RWPE2 (cell line): ENCODE results near the gene BLOC1S3.

ENCODE experiments used
- ATAC-seq: fragments of 200-7000 bp; cut with Tn5 transposase; 3 replicates; pipeline ENCODE4 v1.9.1; 2021; ENCODE audit warnings: low read depth
- DNase-seq: peaks from one replicate; pipeline ENCODE4 v3.0.0-alpha.2; 2020; ENCODE audit warnings: low spot score
- H3K27ac ChIP-seq: fragments of 450-650 bp; 2 replicates; pipeline ENCODE4 v1.5.1; 2017; ENCODE audit warnings: mild to moderate bottlenecking; ENCODE audit not compliant: poor library complexity, severe bottlenecking
- H3K27me3 ChIP-seq: fragments of 250-450 bp; sonication (Bioruptor Pico); 2 replicates; pipeline ENCODE4 v1.5.1; 2021; ENCODE audit warnings: mild to moderate bottlenecking, moderate library complexity; ENCODE audit not compliant: insufficient read depth, poor library complexity, severe bottlenecking
- H3K36me3 ChIP-seq: fragments of 250-450 bp; sonication (Bioruptor Pico); 2 replicates; pipeline ENCODE4 v1.5.1; 2020; ENCODE audit warnings: low read depth, mild to moderate bottlenecking, moderate library complexity
- H3K4me1 ChIP-seq: fragments of 250-450 bp; sonication (Bioruptor Pico); 2 replicates; pipeline ENCODE4 v1.5.1; 2021; ENCODE audit warnings: mild to moderate bottlenecking, moderate library complexity; ENCODE audit not compliant: insufficient read depth, poor library complexity, severe bottlenecking
- H3K4me3 ChIP-seq: fragments of 250-450 bp; sonication (Bioruptor Pico); 2 replicates; pipeline ENCODE4 v1.5.1; 2021; ENCODE audit warnings: mild to moderate bottlenecking, moderate library complexity; ENCODE audit not compliant: severe bottlenecking
- H3K9me3 ChIP-seq: fragments of 250-450 bp; sonication (Bioruptor Pico); 2 replicates; pipeline ENCODE4 v1.5.1; 2021; ENCODE audit warnings: mild to moderate bottlenecking, moderate library complexity; ENCODE audit not compliant: severe bottlenecking
- TF ChIP-seq, protein P1 (sequence below): fragments of 450-650 bp; IDR thresholded peaks from one replicate; pipeline ENCODE4 v1.5.1; 2017; ENCODE audit warnings: mild to moderate bottlenecking, moderate library complexity; ENCODE audit not compliant: poor library complexity, severe bottlenecking

The BLOC1S3 gene

GRCh38 chr19:45172611-45173208 is 5.9 kb upstream of the BLOC1S3 start:
- TF ChIP-seq, protein P1, sequence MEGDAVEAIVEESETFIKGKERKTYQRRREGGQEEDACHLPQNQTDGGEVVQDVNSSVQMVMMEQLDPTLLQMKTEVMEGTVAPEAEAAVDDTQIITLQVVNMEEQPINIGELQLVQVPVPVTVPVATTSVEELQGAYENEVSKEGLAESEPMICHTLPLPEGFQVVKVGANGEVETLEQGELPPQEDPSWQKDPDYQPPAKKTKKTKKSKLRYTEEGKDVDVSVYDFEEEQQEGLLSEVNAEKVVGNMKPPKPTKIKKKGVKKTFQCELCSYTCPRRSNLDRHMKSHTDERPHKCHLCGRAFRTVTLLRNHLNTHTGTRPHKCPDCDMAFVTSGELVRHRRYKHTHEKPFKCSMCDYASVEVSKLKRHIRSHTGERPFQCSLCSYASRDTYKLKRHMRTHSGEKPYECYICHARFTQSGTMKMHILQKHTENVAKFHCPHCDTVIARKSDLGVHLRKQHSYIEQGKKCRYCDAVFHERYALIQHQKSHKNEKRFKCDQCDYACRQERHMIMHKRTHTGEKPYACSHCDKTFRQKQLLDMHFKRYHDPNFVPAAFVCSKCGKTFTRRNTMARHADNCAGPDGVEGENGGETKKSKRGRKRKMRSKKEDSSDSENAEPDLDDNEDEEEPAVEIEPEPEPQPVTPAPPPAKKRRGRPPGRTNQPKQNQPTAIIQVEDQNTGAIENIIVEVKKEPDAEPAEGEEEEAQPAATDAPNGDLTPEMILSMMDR, result no peak
- peak; percentile 52 for DNase-seq
- H3K4me1 ChIP-seq, result peaks cover 3% of the 10 kb centered on the region
- H3K27ac ChIP-seq, result no peak overlapping the region
- H3K36me3 ChIP-seq, result no peaks in the 10 kb centered on the region
- H3K4me3 ChIP-seq, result no peak overlapping the region
- H3K9me3 ChIP-seq, result no peaks in the 10 kb centered on the region
- H3K27me3 ChIP-seq, result no peaks in the 10 kb centered on the region
- ATAC-seq, result no peak

GRCh38 chr19:45173816-45174215 is 4.8 kb upstream of the BLOC1S3 start:
- Histone ChIP-seq H3K36me3 (no peaks in the 10 kb centered on the region), H3K9me3 (no peaks in the 10 kb centered on the region), H3K27me3 (no peaks in the 10 kb centered on the region), H3K27ac (no peak overlapping the region), H3K4me1 (peaks cover 3% of the 10 kb centered on the region), H3K4me3 (no peak overlapping the region)
- DNase-seq, result no peak
- TF ChIP-seq, protein P1, result no peak
- no peak for ATAC-seq

GRCh38 chr19:45175515-45176345 is 2.9 kb upstream of the BLOC1S3 start:
- TF ChIP-seq, protein P1, result no peak
- peak overlapping the region; percentile 67 for H3K27ac ChIP-seq
- H3K36me3 ChIP-seq, result no peaks in the 10 kb centered on the region
- ATAC-seq, result no peak
- H3K4me1 ChIP-seq, result peaks cover 3% of the 10 kb centered on the region
- no peaks in the 10 kb centered on the region for H3K27me3 ChIP-seq
- no peaks in the 10 kb centered on the region for H3K9me3 ChIP-seq
- no peak for DNase-seq
- H3K4me3 ChIP-seq, result no peak overlapping the region

DNA sequence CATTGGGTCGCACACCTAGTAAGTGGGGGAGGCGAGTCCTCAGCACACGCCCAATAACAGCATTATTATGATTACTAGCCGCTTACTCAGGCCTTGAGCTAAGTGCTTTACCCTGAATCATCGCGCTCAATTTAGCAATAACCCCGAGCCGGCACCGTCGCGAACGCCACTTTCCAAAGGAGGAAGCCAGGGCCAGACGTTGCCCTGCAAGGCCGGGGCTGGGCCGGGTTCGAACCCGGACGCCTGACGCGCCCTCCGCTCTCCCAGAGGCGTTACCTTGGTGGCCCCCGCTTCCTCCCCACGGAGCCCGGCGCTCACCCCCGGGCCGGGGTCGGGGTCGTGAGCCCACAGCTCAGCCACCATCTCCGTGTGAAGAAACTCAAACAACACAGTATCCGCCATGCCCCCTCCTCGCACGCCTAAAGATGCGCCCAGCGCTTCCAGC is 745 bp upstream of the BLOC1S3 start, which contains the start of gene TRAPPC6A:
Gene TRAPPC6A, minus strand, starts transcription at position 421 of the 445 bp plus-strand sequence. Its CDS starts 19 bp downstream, at position 402.
- ATAC-seq (peak; percentile 20), DNase-seq (no peak)
- peak within 1 kb of the TSS; percentile 67 for H3K27ac ChIP-seq
- TF ChIP-seq, protein P1, result no peak
- H3K36me3 ChIP-seq, result no peaks in the 10 kb centered on the region
- no peaks in the 10 kb centered on the region for H3K9me3 ChIP-seq
- H3K27me3 ChIP-seq, result no peaks in the 10 kb centered on the region
- H3K4me3 ChIP-seq, result peak within 1 kb of the TSS; percentile 61
- H3K4me1 ChIP-seq, result peaks cover 6% of the 10 kb centered on the region
